ENCODE data around the gene MEPCE. TPM values are rescaled to one million over a fixed set of nuclear protein-coding genes. Genes with fewer than 3 reads are reported as not detected.
A peak's percentile ranks its signal among the peaks of the same experiment; 100 is the strongest.

Gene MEPCE
- total RNA-seq, 2 donors from 2014 or later = 27.2 to 39.1 TPM

- DNase-seq = no peak
- no peaks in the 10 kb centered on the region for H3K36me3 ChIP-seq
- no peak overlapping the region for H3K4me3 ChIP-seq
- no peaks in the 10 kb centered on the region for H3K27me3 ChIP-seq
- no peaks in the 10 kb centered on the region for H3K4me1 ChIP-seq
- intact Hi-C loops (cut with DNase I) = no loop called here
- no peak overlapping the region for H3K27ac ChIP-seq
- H3K9me3 ChIP-seq = no peaks in the 10 kb centered on the region
- TF ChIP-seq CTCF (IDR thresholded peaks at IDR 0.05) = no peak
- no peak overlapping the region for H3K9ac ChIP-seq (ENCODE audit: low read depth in 2 of 2, low read length in 2 of 2)
These were observed 27.8 kb upstream of the MEPCE start for GRCh38 chr7:100401811-100402210.

GRCh38 chr7:100402241-100402640, 27.4 kb upstream of the MEPCE start:
- H3K27ac ChIP-seq = no peak overlapping the region
- H3K27me3 ChIP-seq = no peaks in the 10 kb centered on the region
- no peaks in the 10 kb centered on the region for H3K4me1 ChIP-seq
- H3K4me3 ChIP-seq = no peak overlapping the region
- no peaks in the 10 kb centered on the region for H3K9me3 ChIP-seq
- no peak overlapping the region for H3K9ac ChIP-seq (ENCODE audit: low read depth in 2 of 2, low read length in 2 of 2)
- TF ChIP-seq CTCF (IDR thresholded peaks at IDR 0.05) = no peak
- no peak for DNase-seq
- H3K36me3 ChIP-seq = no peaks in the 10 kb centered on the region
- intact Hi-C loops (cut with DNase I) = no loop called here

- intact Hi-C loops (cut with DNase I) = no loop called here
- Histone ChIP-seq H3K36me3 (no peaks in the 10 kb centered on the region), H3K27me3 (no peaks in the 10 kb centered on the region), H3K4me3 (no peak overlapping the region), H3K27ac (no peak overlapping the region), H3K4me1 (no peaks in the 10 kb centered on the region), H3K9ac (ENCODE audit: low read depth in 2 of 2, low read length in 2 of 2) (no peak overlapping the region), H3K9me3 (no peaks in the 10 kb centered on the region)
- no peak for TF ChIP-seq CTCF (IDR thresholded peaks at IDR 0.05)
- DNase-seq = no peak
These were observed 22.9 kb upstream of the MEPCE start for GRCh38 chr7:100406767-100407166.

GRCh38 chr7:100407285-100408180, 22.1 kb upstream of the MEPCE start:
- H3K4me3 ChIP-seq = no peak overlapping the region
- no peaks in the 10 kb centered on the region for H3K36me3 ChIP-seq
- H3K27ac ChIP-seq = no peak overlapping the region
- no peaks in the 10 kb centered on the region for H3K9me3 ChIP-seq
- no peak overlapping the region for H3K9ac ChIP-seq (ENCODE audit: low read depth in 2 of 2, low read length in 2 of 2)
- intact Hi-C loops (cut with DNase I) = no loop called here
- no peaks in the 10 kb centered on the region for H3K27me3 ChIP-seq
- peak; percentile 40 for TF ChIP-seq CTCF (IDR thresholded peaks at IDR 0.05)
- DNase-seq = peak; percentile 34
- H3K4me1 ChIP-seq = no peaks in the 10 kb centered on the region

GRCh38 chr7:100411101-100411500, 18.5 kb upstream of the MEPCE start:
- H3K27ac ChIP-seq = no peak overlapping the region
- H3K36me3 ChIP-seq = no peaks in the 10 kb centered on the region
- no peak overlapping the region for H3K9ac ChIP-seq (ENCODE audit: low read depth in 2 of 2, low read length in 2 of 2)
- TF ChIP-seq CTCF (IDR thresholded peaks at IDR 0.05) = no peak
- DNase-seq = no peak
- H3K4me3 ChIP-seq = no peak overlapping the region
- no peaks in the 10 kb centered on the region for H3K4me1 ChIP-seq
- no peaks in the 10 kb centered on the region for H3K9me3 ChIP-seq
- H3K27me3 ChIP-seq = no peaks in the 10 kb centered on the region
- intact Hi-C loops (cut with DNase I) = no loop called here

All from colonic mucosa (tissue), 4 donors.